Ovary (tissue), 3 donors: ENCODE results near the gene PRKACB.

ENCODE experiments used
- POLR2A ChIP-seq: fragments of 450-650 bp; IDR thresholded peaks from one replicate; pipeline ENCODE4 v1.6.1; 2017; ENCODE audit warnings: antibody characterized with exemption, mild to moderate bottlenecking, moderate library complexity
- TF ChIP-seq, protein P1 (sequence below), 3 donors: fragments of 450-650 bp in 2 of 3; fragments of 200-600 bp in 1 of 3; IDR thresholded peaks; one replicate each; pipeline versions ENCODE4 v1.5.1 to v1.8.0; 2016 to 2022; ENCODE audit warnings: antibody characterized with exemption in 3 of 3, mild to moderate bottlenecking in 1 of 3
- donor health status: DM: no; HTN: no; CAD: no.

DNA sequence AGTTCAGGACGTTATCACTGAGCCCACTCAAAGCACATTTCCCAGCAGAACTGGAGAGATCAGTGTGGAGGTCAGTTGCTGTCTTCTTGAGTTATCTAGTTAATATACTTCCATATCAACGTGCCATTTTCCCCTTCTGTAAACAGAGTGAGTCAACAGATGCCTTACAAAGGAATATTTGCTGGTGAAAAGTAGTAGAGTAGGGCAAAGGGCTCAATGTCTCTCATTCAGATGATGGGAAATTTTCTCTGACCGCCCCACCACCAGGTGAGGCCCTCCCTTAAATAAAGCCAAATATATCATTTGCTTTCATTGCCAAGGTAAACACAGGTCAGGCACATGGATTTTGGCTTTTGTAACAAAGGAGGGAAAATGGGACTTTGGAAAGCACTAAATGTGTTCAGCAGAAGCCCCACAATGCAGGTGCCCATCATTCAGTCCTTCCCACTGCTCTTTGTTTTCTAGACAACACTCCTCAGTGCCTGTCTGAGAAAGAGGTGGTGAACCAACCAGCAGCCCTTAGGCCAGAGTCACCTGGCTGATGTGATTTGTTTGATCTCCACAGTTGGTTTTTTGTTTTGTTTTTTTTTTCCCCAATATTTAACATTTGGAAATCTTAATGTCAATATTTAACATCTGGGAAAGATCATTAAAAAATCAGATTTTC lies 116.9 kb downstream of the PRKACB start:
- no peak for TF ChIP-seq POLR2A
- TF ChIP-seq, protein P1, sequence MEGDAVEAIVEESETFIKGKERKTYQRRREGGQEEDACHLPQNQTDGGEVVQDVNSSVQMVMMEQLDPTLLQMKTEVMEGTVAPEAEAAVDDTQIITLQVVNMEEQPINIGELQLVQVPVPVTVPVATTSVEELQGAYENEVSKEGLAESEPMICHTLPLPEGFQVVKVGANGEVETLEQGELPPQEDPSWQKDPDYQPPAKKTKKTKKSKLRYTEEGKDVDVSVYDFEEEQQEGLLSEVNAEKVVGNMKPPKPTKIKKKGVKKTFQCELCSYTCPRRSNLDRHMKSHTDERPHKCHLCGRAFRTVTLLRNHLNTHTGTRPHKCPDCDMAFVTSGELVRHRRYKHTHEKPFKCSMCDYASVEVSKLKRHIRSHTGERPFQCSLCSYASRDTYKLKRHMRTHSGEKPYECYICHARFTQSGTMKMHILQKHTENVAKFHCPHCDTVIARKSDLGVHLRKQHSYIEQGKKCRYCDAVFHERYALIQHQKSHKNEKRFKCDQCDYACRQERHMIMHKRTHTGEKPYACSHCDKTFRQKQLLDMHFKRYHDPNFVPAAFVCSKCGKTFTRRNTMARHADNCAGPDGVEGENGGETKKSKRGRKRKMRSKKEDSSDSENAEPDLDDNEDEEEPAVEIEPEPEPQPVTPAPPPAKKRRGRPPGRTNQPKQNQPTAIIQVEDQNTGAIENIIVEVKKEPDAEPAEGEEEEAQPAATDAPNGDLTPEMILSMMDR (IDR thresholded peaks at IDR 0.05): no peak
